GM23248 (cell line): Measurements from ENCODE around the gene CHERP.

Experiments used
- EZH2 ChIP-seq: fragments of 200-600 bp; sonication (generic); IDR thresholded peaks from 2 replicates; pipeline ENCODE4 v1.6.1; 2018; ENCODE audit warnings: antibody characterized with exemption, mild to moderate bottlenecking; ENCODE audit not compliant: insufficient read depth, poor library complexity, severe bottlenecking
- EZH2phosphoT487 ChIP-seq: fragments of 200-600 bp; sonication (generic); IDR thresholded peaks from 2 replicates; pipeline ENCODE4 v1.6.1; 2018; ENCODE audit warnings: antibody characterized with exemption, moderate library complexity, mild to moderate bottlenecking, low read depth; ENCODE audit not compliant: insufficient read depth

- TF ChIP-seq EZH2 (no peak), EZH2phosphoT487 (no peak)
Measured at GRCh38 chr19:16573925-16574324, 31.7 kb upstream of the CHERP start.
